Hypothalamus (tissue), 51 donors: ENCODE results near the gene NDUFAF8.
"Not testable (repeated sequence)": the region's sequence is repeated elsewhere in the genome, so short reads cannot be mapped to it uniquely, and the experiment has no call there.

Source experiments
- DNase-seq, 51 donors: peaks; one replicate each; lab custom pipeline; 2025; lab: John Stamatoyannopoulos, UW

NDUFAF8 gene

GRCh38 chr17:81222620-81222905 lies 16.6 kb upstream of the NDUFAF8 start:
- no peak for DNase-seq

- DNase-seq, result peak; percentile 51 to 99 (median 97)
Observed at GRCh38 chr17:81222906-81223761, 16.0 kb upstream of the NDUFAF8 start, which contains the start of gene CEP131. Gene CEP131, minus strand, starts transcription at chr17:81222965. Its CDS starts 2,909 bp downstream, at chr17:81220056.

- peak in 1 of 51 donors; percentile 6 for DNase-seq
Observed at GRCh38 chr17:81223762-81224130, 15.4 kb upstream of the NDUFAF8 start.

GRCh38 chr17:81227630-81228029 lies 11.5 kb upstream of the NDUFAF8 start:
- not testable (repeated sequence) for DNase-seq

- peak in 3 of 51 donors; percentile 16 to 19 (median 18) for DNase-seq
Observed at GRCh38 chr17:81228420-81228819, 10.7 kb upstream of the NDUFAF8 start.

- no peak for DNase-seq
Observed at GRCh38 chr17:81228834-81229665, 10.1 kb upstream of the NDUFAF8 start.

GRCh38 chr17:81229666-81229920 lies 9.5 kb upstream of the NDUFAF8 start:
- DNase-seq, result no peak

- no peak for DNase-seq
Observed at GRCh38 chr17:81230043-81230820, 8.9 kb upstream of the NDUFAF8 start.

GRCh38 chr17:81231121-81231645 lies 7.9 kb upstream of the NDUFAF8 start:
- no peak for DNase-seq

- no peak for DNase-seq
Observed at GRCh38 chr17:81231766-81232581, 7.1 kb upstream of the NDUFAF8 start.

GRCh38 chr17:81232616-81233241 lies 6.4 kb upstream of the NDUFAF8 start:
- no peak for DNase-seq

GRCh38 chr17:81233316-81233715 lies 5.8 kb upstream of the NDUFAF8 start:
- no peak for DNase-seq

GRCh38 chr17:81233811-81234505 lies 5.2 kb upstream of the NDUFAF8 start:
- no peak for DNase-seq

GRCh38 chr17:81234506-81234855 lies 4.6 kb upstream of the NDUFAF8 start:
- no peak for DNase-seq

- no peak for DNase-seq
Observed at GRCh38 chr17:81234940-81235821, 3.9 kb upstream of the NDUFAF8 start.

- no peak for DNase-seq
Observed at GRCh38 chr17:81235822-81236740, 3.0 kb upstream of the NDUFAF8 start.

GRCh38 chr17:81236784-81237183 lies 2.3 kb upstream of the NDUFAF8 start:
- DNase-seq, result no peak
